Neural progenitor cell (in vitro differentiated cells): ENCODE data around the gene DRC1. TPM values are rescaled to one million over a fixed set of nuclear protein-coding genes. Genes with fewer than 3 reads are reported as not detected.

Experiments used
- DNase-seq: peaks from one replicate; pipeline ENCODE4 v3.0.0-alpha.2; 2016; ENCODE audit warnings: low spot score
- H2AFZ ChIP-seq: fragments of 200-600 bp; sonication (generic); replicated peaks from 2 replicates; pipeline ENCODE4 v1.6.1; 2016; ENCODE audit warnings: antibody characterized with exemption
- H3F3A ChIP-seq: fragments of 200-600 bp; sonication (generic); 2 replicates; pipeline ENCODE4 v1.6.1; 2016; ENCODE audit warnings: antibody characterized with exemption, low read depth
- H3K27ac ChIP-seq: fragments of 200-600 bp; sonication (generic); 2 replicates; pipeline ENCODE4 v1.5.1; 2016; ENCODE audit warnings: mild to moderate bottlenecking
- H3K27me3 ChIP-seq: fragments of 200-600 bp; sonication (generic); 2 replicates; pipeline ENCODE4 v1.6.1; 2016; ENCODE audit warnings: mild to moderate bottlenecking, moderate library complexity
- H3K36me3 ChIP-seq: fragments of 200-600 bp; sonication (generic); 2 replicates; pipeline ENCODE4 v1.5.1; 2016
- H3K4me1 ChIP-seq: fragments of 200-600 bp; sonication (generic); 2 replicates; pipeline ENCODE4 v1.6.1; 2016; ENCODE audit warnings: mixed run types
- H3K4me2 ChIP-seq: fragments of 200-600 bp; sonication (generic); 2 replicates; pipeline ENCODE4 v1.6.1; 2016
- H3K4me3 ChIP-seq: fragments of 200-600 bp; sonication (generic); 2 replicates; pipeline ENCODE4 v1.5.1; 2016
- H3K79me2 ChIP-seq: fragments of 200-600 bp; sonication (generic); 2 replicates; pipeline ENCODE4 v1.6.1; 2016; ENCODE audit warnings: low read depth
- H3K9ac ChIP-seq: fragments of 200-600 bp; sonication (generic); 2 replicates; pipeline ENCODE4 v1.6.1; 2016
- H3K9me3 ChIP-seq: fragments of 200-600 bp; sonication (generic); 2 replicates; pipeline ENCODE4 v1.5.1; 2016; ENCODE audit warnings: low read depth
- H4K20me1 ChIP-seq: fragments of 200-600 bp; sonication (generic); 2 replicates; pipeline ENCODE4 v1.6.1; 2016; ENCODE audit warnings: low read depth
- H3K27ac Mint-ChIP-seq: 3 replicates; pipeline ENCODE4 v1.8.0; 2021; ENCODE audit warnings: mixed read lengths
- H3K27me3 Mint-ChIP-seq: 2 replicates; pipeline ENCODE4 v1.8.0; 2022; ENCODE audit warnings: low read depth, mild to moderate bottlenecking, inconsistent platforms, moderate library complexity, mixed read lengths; ENCODE audit not compliant: insufficient read depth
- H3K36me3 Mint-ChIP-seq: 3 replicates; pipeline ENCODE4 v1.8.0; 2021; ENCODE audit warnings: mixed read lengths
- H3K4me1 Mint-ChIP-seq: 3 replicates; pipeline ENCODE4 v1.8.0; 2021; ENCODE audit warnings: mixed read lengths
- H3K4me3 Mint-ChIP-seq: 3 replicates; pipeline ENCODE4 v1.8.0; 2021; ENCODE audit warnings: mild to moderate bottlenecking, moderate library complexity, mixed read lengths
- H3K9me3 Mint-ChIP-seq: 3 replicates; pipeline ENCODE4 v1.8.0; 2020; ENCODE audit warnings: mixed read lengths
- EZH2 ChIP-seq: fragments of 200-600 bp; sonication (generic); IDR thresholded peaks from 2 replicates; pipeline ENCODE4 v1.6.1; 2017; ENCODE audit warnings: antibody characterized with exemption, mild to moderate bottlenecking, moderate library complexity
- EZH2phosphoT487 ChIP-seq: fragments of 200-600 bp; sonication (generic); IDR thresholded peaks from 2 replicates; pipeline ENCODE4 v1.6.1; 2017; ENCODE audit warnings: antibody characterized with exemption
- total RNA-seq: library from RNA; depleted of rRNA; stranded (reverse); fragments of >200 nt; gene quantifications from 2 replicates; pipeline ENCODE4 v1.2.3, GENCODE V29; 2015; ENCODE audit warnings: low replicate concordance
- TF ChIP-seq, protein P1 (sequence below): fragments of 200-600 bp; sonication (generic); IDR thresholded peaks from 2 replicates; pipeline ENCODE4 v1.5.1; 2017; ENCODE audit warnings: antibody characterized with exemption, mild to moderate bottlenecking

DRC1 gene
- total RNA-seq, 1 donor from 2014 or later, result not detected

DNA sequence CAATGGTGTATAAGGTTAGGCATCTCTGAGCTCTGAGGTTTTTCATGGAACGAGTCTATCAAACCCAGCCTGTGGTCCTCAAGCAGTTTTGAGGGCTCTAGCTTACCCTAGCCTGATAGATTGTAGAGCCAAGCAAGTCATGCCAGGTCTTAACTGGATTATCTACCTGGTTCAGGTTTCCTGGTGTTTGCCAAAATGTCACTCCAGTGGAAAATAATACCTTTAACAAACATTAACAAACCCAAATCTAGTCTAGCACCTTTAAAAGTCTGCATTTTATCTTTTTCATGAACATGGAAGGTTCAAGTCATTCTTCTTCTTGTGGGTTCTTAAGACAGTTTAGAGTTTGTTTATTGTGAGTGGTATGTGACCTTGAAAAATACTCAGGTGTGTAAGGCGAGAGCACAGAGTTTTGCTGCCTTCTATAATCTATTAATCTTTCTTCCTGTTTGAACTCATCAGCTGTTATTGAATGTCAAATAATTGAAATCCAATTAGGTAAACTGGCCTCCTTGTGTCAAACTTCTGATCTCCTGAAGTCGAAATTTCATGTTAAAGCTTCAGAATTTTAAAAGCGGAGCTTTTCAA, 41.7 kb upstream of the DRC1 start:
- DNase-seq, result no peak
- Histone ChIP-seq H2AFZ (no peak overlapping the region), H3K36me3 (no peaks in the 10 kb centered on the region), H3F3A (peaks cover 6% of the 10 kb centered on the region), H3K4me2 (no peak overlapping the region), H3K9ac (no peak overlapping the region), H3K9me3 (no peaks in the 10 kb centered on the region), H3K4me1 (no peaks in the 10 kb centered on the region), H3K79me2 (peaks cover 99% of the 10 kb centered on the region), H3K4me3 (no peak overlapping the region), H3K27ac (no peak overlapping the region), H3K27me3 (no peaks in the 10 kb centered on the region), H4K20me1 (peaks cover 28% of the 10 kb centered on the region)
- TF ChIP-seq EZH2, result no peak
- TF ChIP-seq EZH2phosphoT487, result no peak
- TF ChIP-seq, protein P1, sequence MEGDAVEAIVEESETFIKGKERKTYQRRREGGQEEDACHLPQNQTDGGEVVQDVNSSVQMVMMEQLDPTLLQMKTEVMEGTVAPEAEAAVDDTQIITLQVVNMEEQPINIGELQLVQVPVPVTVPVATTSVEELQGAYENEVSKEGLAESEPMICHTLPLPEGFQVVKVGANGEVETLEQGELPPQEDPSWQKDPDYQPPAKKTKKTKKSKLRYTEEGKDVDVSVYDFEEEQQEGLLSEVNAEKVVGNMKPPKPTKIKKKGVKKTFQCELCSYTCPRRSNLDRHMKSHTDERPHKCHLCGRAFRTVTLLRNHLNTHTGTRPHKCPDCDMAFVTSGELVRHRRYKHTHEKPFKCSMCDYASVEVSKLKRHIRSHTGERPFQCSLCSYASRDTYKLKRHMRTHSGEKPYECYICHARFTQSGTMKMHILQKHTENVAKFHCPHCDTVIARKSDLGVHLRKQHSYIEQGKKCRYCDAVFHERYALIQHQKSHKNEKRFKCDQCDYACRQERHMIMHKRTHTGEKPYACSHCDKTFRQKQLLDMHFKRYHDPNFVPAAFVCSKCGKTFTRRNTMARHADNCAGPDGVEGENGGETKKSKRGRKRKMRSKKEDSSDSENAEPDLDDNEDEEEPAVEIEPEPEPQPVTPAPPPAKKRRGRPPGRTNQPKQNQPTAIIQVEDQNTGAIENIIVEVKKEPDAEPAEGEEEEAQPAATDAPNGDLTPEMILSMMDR, result no peak
- Mint-ChIP-seq H3K36me3 (peaks cover 4% of the 10 kb centered on the region), H3K27ac (no peak overlapping the region), H3K27me3 (peaks cover 2% of the 10 kb centered on the region), H3K9me3 (no peaks in the 10 kb centered on the region), H3K4me1 (peaks cover 12% of the 10 kb centered on the region), H3K4me3 (no peak overlapping the region)

DNA sequence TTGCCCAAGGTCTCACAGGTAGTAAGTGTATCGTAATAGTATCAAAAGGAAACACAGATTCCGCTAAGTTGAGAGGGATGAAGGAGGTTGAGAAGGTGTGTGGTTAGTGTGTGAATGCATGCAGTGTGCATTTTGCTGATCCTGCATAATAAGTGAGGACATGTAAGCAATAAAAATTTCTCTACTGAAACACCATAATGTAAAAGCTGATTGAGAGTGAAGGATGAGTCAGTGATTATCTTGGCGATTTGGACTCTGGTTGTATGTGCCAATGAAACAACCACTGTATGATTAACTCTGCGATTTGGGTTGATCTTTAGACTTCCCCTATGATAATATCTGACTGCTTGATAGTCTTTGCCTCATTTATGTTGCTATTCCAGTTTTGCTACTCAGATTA, 38.4 kb upstream of the DRC1 start:
- no peak overlapping the region for H3K4me3 Mint-ChIP-seq
- Histone ChIP-seq H3K27ac (no peak overlapping the region), H3K4me2 (no peak overlapping the region), H2AFZ (no peak overlapping the region), H3K27me3 (no peaks in the 10 kb centered on the region), H3K79me2 (peaks cover 69% of the 10 kb centered on the region), H3K4me3 (no peak overlapping the region), H3K9me3 (no peaks in the 10 kb centered on the region), H3K36me3 (no peaks in the 10 kb centered on the region), H3K9ac (no peak overlapping the region), H4K20me1 (peaks cover 13% of the 10 kb centered on the region), H3K4me1 (peaks cover 13% of the 10 kb centered on the region), H3F3A (peaks cover 15% of the 10 kb centered on the region)
- H3K4me1 Mint-ChIP-seq, result peaks cover 17% of the 10 kb centered on the region
- no peaks in the 10 kb centered on the region for H3K9me3 Mint-ChIP-seq
- TF ChIP-seq EZH2 (no peak), EZH2phosphoT487 (no peak)
- TF ChIP-seq, protein P1, result no peak
- no peak overlapping the region for H3K27ac Mint-ChIP-seq
- H3K27me3 Mint-ChIP-seq, result no peaks in the 10 kb centered on the region
- peaks cover 2% of the 10 kb centered on the region for H3K36me3 Mint-ChIP-seq
- no peak for DNase-seq

DNA sequence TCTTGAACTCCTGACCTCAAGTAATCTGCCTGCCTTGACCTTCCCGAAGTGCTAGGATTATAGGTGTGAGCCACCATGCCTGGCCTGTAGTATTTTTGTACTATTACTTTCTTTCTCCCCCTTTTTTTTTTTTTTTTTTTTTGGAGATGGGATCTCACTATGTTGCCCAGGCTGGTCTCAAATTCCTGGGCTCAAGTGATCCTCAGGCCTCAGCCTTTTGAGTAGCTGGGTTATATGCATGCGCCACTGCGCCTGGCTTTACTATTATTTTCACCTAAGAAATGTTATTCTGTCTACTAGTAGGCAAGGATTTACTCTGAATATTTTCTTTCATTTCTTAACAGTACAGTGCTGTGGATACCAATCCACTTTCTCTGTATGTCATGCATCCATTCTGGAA, 37.8 kb upstream of the DRC1 start:
- H3K36me3 ChIP-seq, result no peaks in the 10 kb centered on the region
- H3F3A ChIP-seq, result peaks cover 22% of the 10 kb centered on the region
- no peak for TF ChIP-seq EZH2
- TF ChIP-seq EZH2phosphoT487, result no peak
- TF ChIP-seq, protein P1, result no peak
- Mint-ChIP-seq H3K4me3 (no peak overlapping the region), H3K36me3 (peaks cover 2% of the 10 kb centered on the region), H3K27ac (no peak overlapping the region), H3K27me3 (no peaks in the 10 kb centered on the region), H3K4me1 (peaks cover 23% of the 10 kb centered on the region), H3K9me3 (no peaks in the 10 kb centered on the region)
- H2AFZ ChIP-seq, result no peak overlapping the region
- peaks cover 6% of the 10 kb centered on the region for H4K20me1 ChIP-seq
- no peak overlapping the region for H3K4me3 ChIP-seq
- no peak overlapping the region for H3K4me2 ChIP-seq
- peaks cover 19% of the 10 kb centered on the region for H3K4me1 ChIP-seq
- H3K27me3 ChIP-seq, result no peaks in the 10 kb centered on the region
- H3K27ac ChIP-seq, result no peak overlapping the region
- DNase-seq, result no peak
- peaks cover 63% of the 10 kb centered on the region for H3K79me2 ChIP-seq
- no peak overlapping the region for H3K9ac ChIP-seq
- H3K9me3 ChIP-seq, result no peaks in the 10 kb centered on the region
